Progenitor cell of endocrine pancreas (in vitro differentiated cells): ENCODE data around the gene GGCT. TPM values are rescaled to one million over a fixed set of nuclear protein-coding genes. Genes with fewer than 3 reads are reported as not detected.

Source experiments
- DNase-seq: peaks from one replicate; pipeline ENCODE4 v3.0.0; 2021; ENCODE audit warnings: low spot score; ENCODE audit not compliant: unreplicated experiment
- H3K27ac Mint-ChIP-seq: 2 replicates; pipeline ENCODE4 v1.8.0; 2021; ENCODE audit warnings: mild to moderate bottlenecking, moderate library complexity, mixed read lengths
- H3K27me3 Mint-ChIP-seq: 2 replicates; pipeline ENCODE4 v1.8.0; 2021; ENCODE audit warnings: mixed read lengths
- H3K36me3 Mint-ChIP-seq: 2 replicates; pipeline ENCODE4 v1.8.0; 2022; ENCODE audit warnings: mixed read lengths; ENCODE audit not compliant: insufficient read depth
- H3K4me1 Mint-ChIP-seq: 2 replicates; pipeline ENCODE4 v1.8.0; 2021; ENCODE audit warnings: low read depth, mixed read lengths
- H3K4me3 Mint-ChIP-seq: 2 replicates; pipeline ENCODE4 v1.8.0; 2021; ENCODE audit warnings: low read depth, mild to moderate bottlenecking, moderate library complexity, mixed read lengths
- H3K9me3 Mint-ChIP-seq: 2 replicates; pipeline ENCODE4 v1.8.0; 2021; ENCODE audit warnings: low read depth, mixed read lengths
- CTCF ChIP-seq: fragments of 200-600 bp; sonication (generic); IDR thresholded peaks from one replicate; pipeline ENCODE4 v1.5.0; 2021; ENCODE audit warnings: antibody characterized with exemption, mild to moderate bottlenecking; ENCODE audit not compliant: unreplicated experiment
- total RNA-seq: library from RNA; stranded (reverse); gene quantifications from 2 replicates; pipeline ENCODE4 v1.2.1, GENCODE V29; 2021

The GGCT gene
- total RNA-seq, 1 donor from 2014 or later = 54.7 TPM

GRCh38 chr7:30473903-30474302 is 30.7 kb downstream of the GGCT start:
- H3K36me3 Mint-ChIP-seq = no peaks in the 10 kb centered on the region

GRCh38 chr7:30472784-30473775 is 31.5 kb downstream of the GGCT start:
- peaks cover 17% of the 10 kb centered on the region for H3K4me1 Mint-ChIP-seq
- H3K9me3 Mint-ChIP-seq = no peaks in the 10 kb centered on the region
- TF ChIP-seq CTCF = no peak
- H3K27me3 Mint-ChIP-seq = peaks cover 17% of the 10 kb centered on the region
- H3K27ac Mint-ChIP-seq = peak overlapping the region; percentile 29
- no peak for DNase-seq
- no peaks in the 10 kb centered on the region for H3K36me3 Mint-ChIP-seq
- H3K4me3 Mint-ChIP-seq = no peak overlapping the region

More at GRCh38 chr7:30473903-30474302, 30.7 kb downstream of the GGCT start:
- no peaks in the 10 kb centered on the region for H3K9me3 Mint-ChIP-seq
- H3K27me3 Mint-ChIP-seq = peaks cover 17% of the 10 kb centered on the region
- H3K4me1 Mint-ChIP-seq = peaks cover 17% of the 10 kb centered on the region
- no peak overlapping the region for H3K27ac Mint-ChIP-seq
- no peak for TF ChIP-seq CTCF
- H3K4me3 Mint-ChIP-seq = no peak overlapping the region
- no peak for DNase-seq

DNA sequence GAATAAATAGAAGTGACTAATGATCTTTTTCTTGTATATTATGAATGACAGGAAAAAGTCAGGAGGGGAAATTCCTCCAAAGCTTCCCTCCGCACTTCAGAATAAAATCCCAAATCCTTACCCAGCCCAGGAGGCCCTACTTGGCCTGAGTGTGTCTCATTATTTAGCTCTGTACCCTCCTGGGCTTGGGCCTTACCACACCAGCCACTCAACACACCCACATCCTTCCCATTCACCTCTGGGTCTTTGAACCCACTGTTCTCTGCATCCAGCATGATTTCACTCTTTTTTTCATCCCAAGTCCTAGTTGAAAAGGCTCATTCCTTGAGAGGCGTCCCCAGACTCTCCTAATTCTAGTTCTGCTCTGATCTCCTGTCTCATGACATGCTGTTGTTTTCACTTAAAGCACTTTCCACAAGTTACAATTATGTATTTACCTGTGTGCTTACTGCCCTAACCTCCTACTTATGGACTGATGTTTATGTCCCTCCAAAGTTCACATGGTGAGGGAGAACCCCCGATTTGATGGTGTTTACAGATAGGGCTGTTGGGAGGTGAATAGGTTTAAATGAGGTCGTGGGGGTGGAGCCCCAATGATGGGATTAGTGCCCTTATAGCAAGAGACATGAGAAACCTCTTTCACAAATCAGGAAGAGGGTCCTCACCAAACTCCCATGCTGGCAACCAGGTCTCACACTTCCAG is 32.4 kb downstream of the GGCT start:
- H3K4me3 Mint-ChIP-seq = no peak overlapping the region

DNA sequence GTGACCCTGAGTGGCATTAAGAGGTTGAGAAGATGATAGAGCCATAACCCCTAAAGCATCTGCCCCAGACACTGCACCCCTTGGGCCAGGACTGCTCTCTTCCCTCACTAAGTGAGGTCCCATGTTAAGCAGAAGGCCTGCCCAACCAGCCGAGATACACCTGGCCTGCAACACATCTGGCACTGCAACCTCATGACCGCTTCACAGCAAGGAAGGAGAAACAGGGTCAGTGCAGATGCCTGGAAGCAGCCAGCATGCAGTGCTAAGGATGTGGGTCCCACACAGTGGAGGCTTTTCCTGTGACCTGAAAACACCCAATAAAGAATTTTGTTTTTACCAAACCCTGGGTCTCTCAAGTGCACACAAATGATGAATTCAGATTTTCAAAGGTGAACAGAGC is 33.4 kb downstream of the GGCT start:
- Mint-ChIP-seq H3K9me3 (no peaks in the 10 kb centered on the region), H3K4me3 (no peak overlapping the region)

More for the DNA sequence above, 32.4 kb downstream of the GGCT start:
- no peak for TF ChIP-seq CTCF
- DNase-seq = no peak
- no peak overlapping the region for H3K27ac Mint-ChIP-seq
- peaks cover 17% of the 10 kb centered on the region for H3K4me1 Mint-ChIP-seq
- H3K36me3 Mint-ChIP-seq = no peaks in the 10 kb centered on the region
- peaks cover 13% of the 10 kb centered on the region for H3K27me3 Mint-ChIP-seq
- H3K9me3 Mint-ChIP-seq = no peaks in the 10 kb centered on the region

More for the DNA sequence above, 33.4 kb downstream of the GGCT start:
- no peak for DNase-seq
- H3K4me1 Mint-ChIP-seq = peaks cover 15% of the 10 kb centered on the region
- peaks cover 6% of the 10 kb centered on the region for H3K27me3 Mint-ChIP-seq
- H3K27ac Mint-ChIP-seq = no peak overlapping the region
- H3K36me3 Mint-ChIP-seq = no peaks in the 10 kb centered on the region
- TF ChIP-seq CTCF = no peak
